Measurements from ENCODE around the gene SPATA1. TPM values are rescaled to one million over a fixed set of nuclear protein-coding genes. Genes with fewer than 3 reads are reported as not detected.

SPATA1 gene
- total and polyA plus RNA-seq, 2 of the 8 experiments (the other 6 are each of a cell fraction or from before 2014, with no cell fraction given), result 0.51 to 1.1 TPM

GRCh38 chr1:84510668-84511067 lies 4.5 kb downstream of the SPATA1 start:
- Histone ChIP-seq H2BK120ac (replicated peaks; ENCODE audit: low read depth, low read length) (no peak overlapping the region), H3K14ac (ENCODE audit: insufficient read length) (no peak overlapping the region), H3K4me2 (ENCODE audit: insufficient read depth in 1 of 2, low read depth in 2 of 2, low read length in 2 of 2) (no peak overlapping the region), H3K36me3 (ENCODE audit: control insufficient read depth in 2 of 4, insufficient read depth in 4 of 4, low read length in 3 of 4) (no peaks in the 10 kb centered on the region), H4K91ac (replicated peaks; ENCODE audit: insufficient read length, low read length) (no peak overlapping the region), H3K9ac (replicated peaks in 1 of 4; ENCODE audit: extremely low read depth in 1 of 4, low read depth in 3 of 4, low read length in 3 of 4) (no peak overlapping the region), H2BK20ac (ENCODE audit: low read length) (no peak overlapping the region), H3K9me3 (ENCODE audit: insufficient read depth in 2 of 2, low read depth in 1 of 2, low read length in 1 of 2) (no peaks in the 10 kb centered on the region), H2BK5ac (ENCODE audit: low read depth, low read length) (no peak overlapping the region), H2BK15ac (ENCODE audit: low read length) (no peak overlapping the region), H3K56ac (replicated peaks; ENCODE audit: insufficient read length, low read depth, low read length) (no peak overlapping the region), H2AFZ (ENCODE audit: low read length) (no peak overlapping the region), H3K79me1 (ENCODE audit: low read depth, low read length) (no peaks in the 10 kb centered on the region), H3K4ac (replicated peaks; ENCODE audit: insufficient read length, low read depth, low read length) (no peak overlapping the region), H3K23me2 (ENCODE audit: low read depth, low read length) (no peaks in the 10 kb centered on the region; the same call in 1 of the 2 replicates), H3K27ac (ENCODE audit: low read depth, low read length) (no peak overlapping the region), H3K23ac (ENCODE audit: insufficient read length) (no peak overlapping the region), H2BK12ac (ENCODE audit: low read depth, low read length) (no peak overlapping the region), H3K18ac (ENCODE audit: extremely low read depth, low read length) (no peak overlapping the region), H3K27me3 (replicated peaks in 1 of 4; ENCODE audit: control insufficient read depth in 3 of 4, extremely low read depth in 1 of 4, insufficient read depth in 3 of 4, low read length in 3 of 4) (no peaks in the 10 kb centered on the region), H4K20me1 (replicated peaks in 1 of 2; ENCODE audit: control insufficient read depth in 1 of 2, insufficient read depth in 2 of 2, low read length in 2 of 2) (no peaks in the 10 kb centered on the region), H4K5ac (ENCODE audit: insufficient read length, low read depth, low read length) (no peak overlapping the region), H2AK5ac (ENCODE audit: low read depth, low read length) (no peak overlapping the region), H3K4me3 (ENCODE audit: extremely low read depth in 1 of 4, insufficient read depth in 2 of 4, low read depth in 3 of 4, low read length in 4 of 4) (no peak overlapping the region), H3K79me2 (ENCODE audit: control insufficient read depth in 1 of 2, insufficient read depth in 2 of 2, low read length in 2 of 2) (no peaks in the 10 kb centered on the region), H4K8ac (ENCODE audit: extremely low read depth, insufficient read depth, low read length) (no peak overlapping the region), H3K4me1 (replicated peaks in 1 of 4; ENCODE audit: control insufficient read depth in 3 of 4, insufficient read depth in 4 of 4, low read length in 3 of 4) (peaks cover 0 to 2% (median 0%) of the 10 kb centered on the region in 4 experiments; a peak in 4 of 7 replicates)
- ChIA-PET POLR2A (ENCODE audit: partially characterized antibody) (no interaction called here), CTCF (ENCODE audit: partially characterized antibody) (interaction anchor here (1.0 kb wide), 1 partner anchor 32 kb away, joined by 4 read pairs; no protein-coding TSS in a partner anchor)
- DNase-seq (ENCODE audit: low read depth in 1 of 2, low spot score in 2 of 2), result no peak
- TF ChIP-seq TAF1 (IDR thresholded peaks at IDR 0.05; ENCODE audit: low read depth, low read length), result no peak
- no peak for TF ChIP-seq MAFK (IDR thresholded peaks at IDR 0.05; ENCODE audit: low read depth, low read length)
- TF ChIP-seq KDM1A (IDR thresholded peaks at IDR 0.05; ENCODE audit: borderline replicate concordance, low read length), result no peak
- no peak for TF ChIP-seq SIX5 (IDR thresholded peaks at IDR 0.05; ENCODE audit: low read depth, low read length)
- no peak for TF ChIP-seq SP1 (IDR thresholded peaks at IDR 0.05; ENCODE audit: low read depth, low read length)
- TF ChIP-seq CBX5 (IDR thresholded peaks at IDR 0.05; ENCODE audit: low read depth, low read length), result no peak
- TF ChIP-seq KDM5A (IDR thresholded peaks at IDR 0.05; ENCODE audit: low read length), result no peak
- TF ChIP-seq E2F6 (IDR thresholded peaks at IDR 0.05), result no peak
- no peak for TF ChIP-seq JUND (IDR thresholded peaks at IDR 0.05; ENCODE audit: low read length)
- TF ChIP-seq CEBPB (IDR thresholded peaks at IDR 0.05; ENCODE audit: low read depth, low read length), result no peak
- 89% methylated on average over 3 of the region's 3 CpGs; no CpG with 5 or more reads in 1 of the 2 experiments for WGBS, 2 experiments (ENCODE audit: extremely low coverage in 1 of 2, insufficient coverage in 1 of 2, insufficient read length in 1 of 2, insufficient replicate concordance in 2 of 2, low coverage in 1 of 2, low lambda C conversion rate in 2 of 2, missing lambda C conversion rate in 1 of 2)
- no peak for FAIRE-seq
